HG03060 (cell line): ENCODE measurements around the gene SEL1L3.

ENCODE experiments used
- ATAC-seq: cut with Tn5 transposase; IDR thresholded peaks from one replicate; pipeline ENCODE4 v1.9.1; 2021; ENCODE audit warnings: low read depth, moderate number of reproducible peaks; ENCODE audit not compliant: unreplicated experiment

Gene SEL1L3

GRCh38 chr4:25795566-25796454 is 67.0 kb downstream of the SEL1L3 start:
- ATAC-seq = no peak

DNA sequence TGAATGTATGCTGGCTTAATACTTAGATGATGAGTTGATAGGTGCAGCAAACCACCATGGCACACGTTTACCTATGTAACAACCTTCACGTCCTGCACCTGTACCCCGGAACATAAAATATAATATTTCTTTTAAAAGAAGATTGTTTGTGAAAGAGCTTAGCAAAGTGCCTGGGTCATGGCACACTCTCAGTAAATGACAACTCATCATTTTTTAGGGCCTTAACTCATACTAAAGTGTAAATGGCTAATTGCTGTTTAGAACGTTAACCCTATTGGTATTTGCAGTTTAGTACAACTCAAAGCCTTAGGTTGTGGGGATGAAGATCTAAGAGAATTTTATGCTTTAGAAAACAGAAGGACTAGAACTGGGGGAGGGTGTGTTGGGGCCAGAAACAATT is 67.7 kb downstream of the SEL1L3 start:
- ATAC-seq = no peak

- no peak for ATAC-seq
These were observed 69.9 kb downstream of the SEL1L3 start for GRCh38 chr4:25792876-25793275.

DNA sequence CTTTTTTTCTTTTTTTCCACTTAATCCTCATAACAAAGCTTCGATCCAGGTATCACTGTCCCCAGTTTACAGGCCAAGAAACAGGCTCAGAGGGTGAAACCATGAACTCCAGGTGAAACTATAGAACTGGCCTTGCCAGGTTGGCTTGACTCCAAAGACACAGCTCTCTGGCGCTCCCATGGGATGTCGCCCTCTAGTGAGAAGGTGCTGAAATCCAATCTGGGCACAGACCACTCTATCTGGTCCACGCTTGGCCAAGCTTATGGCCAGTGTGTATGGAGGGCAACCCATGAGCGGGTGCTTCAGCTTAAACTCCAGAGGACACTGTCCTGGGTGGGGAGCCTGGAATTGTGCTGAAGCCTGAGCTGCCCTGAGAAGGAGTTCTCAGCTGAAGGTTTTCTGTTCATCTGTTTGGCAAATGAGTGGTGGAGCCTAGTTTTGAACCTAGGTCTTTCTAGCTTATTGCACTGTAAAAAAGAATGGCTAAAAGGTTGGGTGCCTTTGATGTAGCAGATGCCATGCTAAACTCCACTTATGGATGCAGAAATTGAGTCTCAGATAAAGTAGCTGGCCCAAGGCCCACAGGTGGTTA is 70.5 kb downstream of the SEL1L3 start:
- ATAC-seq = no peak

DNA sequence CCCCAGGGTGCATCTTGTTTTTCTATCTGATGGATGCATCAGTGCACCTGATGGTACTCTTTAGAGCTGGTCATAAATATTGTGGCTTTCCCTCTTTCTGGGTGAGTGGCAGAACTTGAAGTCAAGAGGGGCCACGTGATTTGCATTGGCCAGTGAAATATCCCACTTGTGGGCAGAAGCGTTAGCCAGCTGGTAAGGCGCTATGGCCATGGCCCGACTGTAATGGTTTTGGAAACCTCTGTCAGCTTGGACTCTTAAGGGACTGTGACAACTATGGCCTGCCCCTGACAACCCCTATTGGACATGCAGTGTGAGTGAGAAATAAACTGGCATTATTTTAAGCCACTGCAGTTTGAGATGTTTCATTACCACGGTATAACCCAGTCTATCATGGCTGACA is 72.8 kb downstream of the SEL1L3 start:
- no peak for ATAC-seq

DNA sequence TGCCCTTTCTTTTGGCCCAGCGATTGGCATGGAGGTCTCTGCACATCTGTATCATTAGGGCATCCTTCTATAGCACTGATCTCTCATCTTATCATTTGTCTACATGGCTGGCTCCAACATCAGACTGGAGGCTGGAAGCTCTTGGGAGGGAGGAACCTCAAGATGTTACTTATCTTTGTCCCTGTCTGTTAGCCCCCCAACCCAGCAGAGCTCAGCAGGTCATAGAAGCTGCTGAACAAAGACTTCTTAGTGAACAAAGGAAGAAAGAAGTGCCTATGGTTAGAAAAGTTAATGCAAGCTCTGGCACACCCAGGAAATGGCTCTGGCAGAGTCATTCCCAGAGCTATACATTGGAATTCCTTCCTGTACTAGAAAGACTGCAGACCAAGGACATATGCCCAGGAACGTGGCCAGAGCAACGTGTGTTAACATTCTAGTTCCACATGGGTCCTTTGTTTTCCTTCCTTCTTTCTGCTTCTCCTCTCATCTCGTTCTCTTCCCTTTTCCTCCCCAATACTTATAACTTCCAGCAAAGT is 74.0 kb downstream of the SEL1L3 start:
- ATAC-seq = no peak

- ATAC-seq = no peak
These were observed 76.2 kb downstream of the SEL1L3 start for GRCh38 chr4:25786497-25787065.

GRCh38 chr4:25783943-25784342 is 78.8 kb downstream of the SEL1L3 start:
- ATAC-seq = no peak

- no peak for ATAC-seq
These were observed 79.7 kb downstream of the SEL1L3 start for GRCh38 chr4:25783126-25783525.

DNA sequence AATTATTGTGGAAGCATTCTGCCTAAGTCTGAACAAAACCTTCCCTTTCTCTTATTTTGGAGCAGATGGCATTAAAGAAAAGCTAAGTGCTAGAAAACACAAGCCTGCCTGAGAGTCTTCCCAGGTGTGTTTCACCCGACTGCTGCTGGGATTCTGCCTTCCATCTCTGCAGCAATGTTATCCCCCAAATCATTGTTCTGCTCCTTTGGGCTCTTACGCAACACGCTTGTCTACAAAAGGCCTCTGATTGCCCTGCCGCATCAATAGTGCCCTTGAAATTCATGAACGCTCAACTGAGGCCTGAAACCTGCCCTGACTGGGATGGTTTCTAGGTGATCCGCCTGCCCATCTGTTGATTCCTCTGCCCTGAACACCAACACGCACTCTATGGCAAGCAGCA is 80.3 kb downstream of the SEL1L3 start:
- ATAC-seq = no peak

- ATAC-seq = no peak
These were observed 83.8 kb downstream of the SEL1L3 start for GRCh38 chr4:25779021-25779420.

DNA sequence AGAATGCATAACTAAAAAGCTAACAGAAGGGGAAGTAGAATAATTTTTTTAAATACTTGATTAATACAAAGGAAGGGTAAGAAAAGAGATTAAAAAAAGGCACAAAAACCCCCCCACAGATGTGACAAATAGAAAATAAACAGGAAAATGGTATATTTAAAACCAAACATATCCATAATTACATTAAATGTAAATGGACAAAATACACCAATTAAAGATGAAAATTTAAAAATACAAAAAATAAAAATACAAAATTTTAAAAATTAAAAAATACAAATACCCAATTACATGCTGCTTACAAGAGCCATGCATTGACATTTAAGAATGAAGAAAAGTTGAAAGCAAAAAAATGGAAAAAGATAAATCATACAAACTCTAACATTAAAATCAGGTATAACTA is 86.0 kb downstream of the SEL1L3 start:
- ATAC-seq = no peak

DNA sequence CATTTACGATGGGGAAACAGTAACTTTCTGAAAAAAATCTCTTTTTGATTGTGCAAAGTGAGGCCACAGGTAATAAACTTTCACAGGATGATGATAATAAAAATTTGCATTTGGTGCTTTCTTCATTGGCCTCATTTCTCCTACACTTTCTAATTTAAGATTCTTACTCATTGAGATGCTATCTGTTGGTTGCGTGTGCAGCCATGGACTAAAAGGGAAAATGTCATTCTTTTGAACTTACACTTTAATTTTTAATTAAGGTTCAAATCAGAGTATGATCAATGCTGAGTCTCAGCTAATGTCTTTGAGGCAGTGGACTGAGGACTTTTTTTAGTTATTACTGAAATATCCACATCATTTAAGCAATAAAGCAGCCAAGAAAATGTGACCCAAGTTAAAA is 87.6 kb downstream of the SEL1L3 start:
- ATAC-seq = no peak

DNA sequence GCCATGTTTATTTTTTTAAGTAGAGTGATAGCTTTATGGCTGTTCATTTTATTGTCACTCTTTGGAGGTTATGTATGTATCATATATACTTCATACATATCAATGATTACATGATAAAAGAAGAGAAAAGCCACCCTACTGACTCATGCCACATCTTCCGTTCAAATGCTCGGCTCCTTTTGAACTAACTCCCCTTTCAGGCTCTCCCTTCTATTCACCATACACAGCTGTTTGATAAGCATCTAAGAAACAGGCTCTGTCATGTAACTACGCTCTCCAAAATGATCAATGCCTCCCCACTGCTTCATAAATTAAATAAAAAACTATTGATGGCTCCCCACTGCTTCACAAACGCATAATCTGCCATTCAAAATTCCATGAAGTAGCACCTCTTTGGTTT is 89.4 kb downstream of the SEL1L3 start:
- ATAC-seq = no peak

GRCh38 chr4:25771672-25772071 is 91.1 kb downstream of the SEL1L3 start:
- ATAC-seq = no peak

DNA sequence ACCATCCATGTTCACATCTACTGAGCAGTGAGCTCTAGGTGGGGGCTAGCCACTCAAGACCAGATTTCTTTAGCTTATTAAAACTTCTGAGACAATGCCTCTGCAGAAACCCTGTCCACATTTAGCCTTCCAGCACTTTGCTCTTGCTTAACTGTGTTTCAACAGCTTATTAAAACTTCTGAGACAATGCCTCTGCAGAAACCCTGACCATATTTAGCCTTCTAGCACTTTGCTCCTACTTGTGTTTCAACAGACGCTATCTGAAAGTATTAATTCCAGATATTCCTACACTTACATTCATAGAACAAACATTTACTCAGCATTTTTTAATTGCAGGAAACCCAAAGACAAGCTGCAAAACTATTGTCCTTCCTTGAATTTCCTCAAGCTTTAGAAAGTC is 91.9 kb downstream of the SEL1L3 start:
- no peak for ATAC-seq

DNA sequence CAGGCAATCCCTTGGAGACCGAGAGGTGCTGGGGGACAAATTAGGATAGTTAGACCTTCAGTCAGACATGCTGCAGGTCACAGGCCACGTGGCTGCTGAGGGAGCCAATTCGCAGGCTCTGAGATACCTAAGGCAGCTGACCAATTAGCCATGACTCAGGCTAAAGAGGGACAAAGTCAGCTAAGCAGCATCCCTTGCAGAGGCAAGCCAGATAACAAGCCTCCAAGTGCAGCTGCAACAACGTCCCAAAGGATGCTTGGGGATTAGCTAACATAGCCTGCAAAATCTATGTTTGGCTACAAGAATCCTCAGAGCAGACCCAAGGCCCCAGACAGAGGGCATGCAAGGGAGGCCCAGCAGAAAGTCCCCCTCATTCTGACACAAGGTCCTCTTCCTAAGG is 93.5 kb downstream of the SEL1L3 start:
- ATAC-seq = no peak

GRCh38 chr4:25767877-25768725 is 94.7 kb downstream of the SEL1L3 start:
- ATAC-seq = no peak

DNA sequence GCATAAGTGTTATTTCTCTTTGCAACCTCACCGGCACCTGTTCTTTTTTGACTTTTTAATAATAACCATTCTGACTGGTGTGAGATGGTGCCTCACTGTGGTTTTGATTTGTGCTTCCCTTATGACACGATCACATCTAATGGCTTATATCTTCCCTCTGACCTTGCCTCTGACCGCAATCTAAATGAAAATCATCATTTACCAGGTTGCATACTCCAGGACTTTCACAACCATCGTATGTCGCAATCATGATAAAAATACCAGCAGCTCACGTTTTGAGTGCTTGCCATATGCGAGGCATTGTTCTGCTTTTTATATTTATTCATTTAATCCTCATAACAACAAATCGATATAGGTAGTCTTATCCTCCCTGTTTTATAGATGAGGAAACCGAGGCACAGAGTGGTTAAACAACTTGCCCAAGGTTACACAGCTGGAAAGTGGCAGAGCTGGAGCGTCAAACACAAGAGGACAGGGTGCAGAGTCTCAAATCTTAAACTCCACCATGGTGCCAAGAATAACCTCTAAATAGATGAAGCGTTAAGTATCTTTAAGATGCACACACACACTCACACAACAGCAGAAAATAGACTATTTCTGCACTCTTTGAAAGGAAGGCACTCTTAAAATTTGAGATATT is 102.2 kb downstream of the SEL1L3 start:
- ATAC-seq = no peak

DNA sequence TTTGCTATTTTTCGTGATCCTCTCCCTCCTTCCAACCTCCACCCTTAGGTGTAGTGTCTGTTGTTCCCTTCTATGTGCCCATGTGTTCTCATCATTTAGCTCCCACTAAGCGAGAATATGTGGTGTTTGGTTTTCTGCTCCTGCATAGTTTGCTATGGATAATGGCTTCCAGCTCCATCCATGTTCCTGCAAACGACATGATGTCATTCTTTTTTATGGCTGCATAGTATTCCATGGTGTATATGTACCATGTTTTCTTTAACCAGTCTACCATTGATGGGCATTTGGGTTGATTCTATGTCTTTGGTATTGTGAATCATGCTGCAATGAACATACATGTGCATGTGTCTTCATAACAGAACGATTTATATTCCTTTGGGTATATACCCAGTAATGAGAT is 102.7 kb downstream of the SEL1L3 start:
- ATAC-seq = no peak
